ENCODE data around the gene KRT83.

KRT83 gene

GRCh38 chr12:52320784-52321400 is at the start of gene KRT83:
Gene KRT83, minus strand, starts transcription at chr12:52321398. Its CDS starts 63 bp downstream, at chr12:52321335.
- DNase-seq (ENCODE audit: insufficient read length, low spot score): no peak
- FAIRE-seq: no peak

DNA sequence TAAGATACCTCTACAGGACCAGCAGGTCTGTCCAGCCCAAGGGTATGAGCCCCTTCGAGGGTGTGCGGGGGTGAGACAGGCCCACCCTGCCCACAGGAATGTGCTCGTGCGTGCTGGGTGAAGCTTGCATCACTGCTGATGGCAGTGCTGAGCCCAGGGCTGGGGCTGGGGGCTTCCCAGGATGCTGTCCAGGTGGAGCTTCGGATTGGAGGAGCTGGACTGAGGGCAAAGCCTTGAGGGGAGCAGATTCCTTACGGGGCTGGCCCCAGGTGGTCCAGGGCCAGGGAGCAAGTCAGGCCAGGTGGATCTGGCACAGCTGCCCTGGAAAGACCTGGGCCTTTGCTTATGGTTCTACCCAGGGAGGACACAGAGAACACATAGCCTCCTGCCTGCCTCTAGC is 48.6 kb upstream of the KRT83 start:
- no peak for FAIRE-seq

DNA sequence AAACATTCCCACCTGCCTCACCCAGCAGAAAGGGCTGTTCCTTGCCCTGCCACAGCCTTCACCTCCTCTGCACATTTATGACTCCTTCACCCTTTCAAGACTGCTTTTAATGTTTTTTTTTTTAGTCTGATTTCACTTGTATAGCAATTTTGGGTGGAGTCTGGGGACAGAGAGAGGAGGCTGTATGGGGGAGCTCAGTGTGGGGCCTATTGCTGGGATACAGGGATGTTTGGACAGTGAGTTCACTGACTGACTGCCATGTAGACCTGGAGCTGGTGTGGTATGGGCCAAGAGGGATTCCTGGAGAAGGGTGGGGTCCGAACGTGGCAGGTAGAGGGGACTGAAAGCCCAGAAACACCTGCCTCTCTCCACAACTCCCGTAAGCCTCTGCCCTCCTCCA is 48.0 kb upstream of the KRT83 start:
- DNase-seq (ENCODE audit: insufficient read length, low spot score) (no peak), FAIRE-seq (no peak)

More for the DNA sequence above, 48.6 kb upstream of the KRT83 start:
- DNase-seq (ENCODE audit: insufficient read length, low spot score): no peak

DNA sequence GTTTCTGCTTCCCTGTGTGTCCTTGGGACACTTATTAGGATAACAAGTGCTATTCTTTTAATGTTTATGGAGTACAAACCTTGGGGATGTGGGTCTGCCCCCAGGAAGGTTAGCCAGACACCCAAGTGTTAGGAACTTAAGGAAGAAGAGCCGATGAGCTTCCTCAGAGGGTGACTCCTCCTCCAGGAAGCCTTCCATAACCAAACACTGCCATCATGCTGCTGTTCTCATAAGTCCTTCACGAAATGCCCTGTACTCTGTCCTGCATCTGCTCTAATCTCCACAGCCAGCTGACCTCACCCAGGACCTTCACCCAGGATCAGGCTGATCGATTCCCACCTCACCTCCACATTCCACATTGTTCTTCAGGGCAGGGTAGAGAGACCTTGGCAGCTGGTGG is 47.3 kb upstream of the KRT83 start:
- FAIRE-seq (no peak), DNase-seq (ENCODE audit: insufficient read length, low spot score) (no peak)

DNA sequence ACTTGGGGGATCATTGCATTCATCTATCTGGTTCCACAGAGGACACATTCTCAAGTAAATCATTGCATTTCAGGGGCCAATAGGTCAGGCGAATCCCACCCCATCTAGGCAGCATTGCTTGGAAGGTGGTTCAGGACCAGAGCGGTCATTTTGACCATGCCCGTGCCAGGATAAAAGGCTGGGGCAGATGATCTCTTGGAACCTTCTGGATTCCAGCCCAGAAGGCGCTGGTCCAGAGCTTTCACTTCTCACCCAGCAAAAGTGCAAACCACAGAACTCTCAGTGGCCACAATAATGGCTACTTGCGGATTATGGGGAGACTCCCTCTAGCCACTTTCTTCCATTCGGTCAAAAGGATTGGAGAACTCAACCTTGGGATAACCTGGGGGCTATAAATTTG is 46.7 kb upstream of the KRT83 start:
- DNase-seq (ENCODE audit: insufficient read length, low spot score) (no peak), FAIRE-seq (no peak)

GRCh38 chr12:52366738-52367485 is 45.7 kb upstream of the KRT83 start, which contains the start of gene KRT85:
Gene KRT85, minus strand, starts transcription at chr12:52367481. Its CDS starts 76 bp downstream, at chr12:52367405.
- no peak for DNase-seq (ENCODE audit: insufficient read length, low spot score)
- FAIRE-seq: no peak

DNA sequence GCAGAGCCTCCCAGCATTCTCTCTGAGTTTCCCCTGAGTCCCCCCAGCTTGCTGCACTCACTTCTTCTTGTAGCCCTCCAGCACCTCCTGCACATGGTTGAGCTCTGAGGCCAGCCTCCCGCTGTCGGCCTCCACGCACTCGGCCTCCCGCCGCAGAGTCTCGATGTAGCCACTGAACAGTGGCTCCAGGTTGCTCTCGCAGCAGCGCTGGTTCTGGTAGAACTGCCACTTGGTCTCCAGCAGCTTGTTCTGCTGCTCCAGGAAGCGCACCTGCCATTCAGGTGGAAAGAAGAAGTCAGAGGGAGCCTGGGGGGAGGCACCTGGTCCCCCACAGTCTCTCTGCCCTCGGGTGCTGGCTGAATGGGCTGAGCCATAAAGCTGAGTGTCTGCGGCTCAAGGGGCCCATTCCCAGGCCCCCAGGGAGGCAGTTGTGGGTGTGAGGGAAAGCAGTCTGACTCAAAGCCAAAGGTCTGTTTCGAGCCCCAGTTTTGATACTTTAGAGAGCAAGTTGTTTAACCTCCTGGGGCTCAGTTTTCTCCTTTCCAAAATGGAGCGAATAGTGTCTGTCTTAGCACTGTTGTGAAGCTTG is 43.8 kb upstream of the KRT83 start:
- DNase-seq (ENCODE audit: insufficient read length, low spot score) (no peak), FAIRE-seq (no peak)

DNA sequence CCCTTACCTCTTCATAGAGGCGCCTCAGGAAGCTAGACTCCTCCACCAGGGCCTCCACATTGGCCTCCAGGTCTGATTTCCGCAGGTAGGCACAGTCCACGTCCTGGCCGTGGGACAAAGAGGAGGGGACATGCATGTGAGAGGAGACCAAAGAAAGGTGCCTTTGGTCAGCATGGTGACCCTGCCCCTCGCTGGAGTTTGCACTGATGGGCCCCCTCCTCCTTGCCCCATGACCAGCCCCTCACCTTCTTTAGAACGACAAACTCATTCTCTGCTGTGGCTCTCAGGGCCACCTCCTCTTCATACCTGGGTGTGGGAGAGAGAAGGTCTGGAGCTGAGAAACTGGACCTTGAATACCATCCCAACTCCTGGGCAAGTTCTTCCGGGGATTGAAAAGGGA is 42.9 kb upstream of the KRT83 start:
- DNase-seq (ENCODE audit: insufficient read length, low spot score): no peak
- no peak for FAIRE-seq

DNA sequence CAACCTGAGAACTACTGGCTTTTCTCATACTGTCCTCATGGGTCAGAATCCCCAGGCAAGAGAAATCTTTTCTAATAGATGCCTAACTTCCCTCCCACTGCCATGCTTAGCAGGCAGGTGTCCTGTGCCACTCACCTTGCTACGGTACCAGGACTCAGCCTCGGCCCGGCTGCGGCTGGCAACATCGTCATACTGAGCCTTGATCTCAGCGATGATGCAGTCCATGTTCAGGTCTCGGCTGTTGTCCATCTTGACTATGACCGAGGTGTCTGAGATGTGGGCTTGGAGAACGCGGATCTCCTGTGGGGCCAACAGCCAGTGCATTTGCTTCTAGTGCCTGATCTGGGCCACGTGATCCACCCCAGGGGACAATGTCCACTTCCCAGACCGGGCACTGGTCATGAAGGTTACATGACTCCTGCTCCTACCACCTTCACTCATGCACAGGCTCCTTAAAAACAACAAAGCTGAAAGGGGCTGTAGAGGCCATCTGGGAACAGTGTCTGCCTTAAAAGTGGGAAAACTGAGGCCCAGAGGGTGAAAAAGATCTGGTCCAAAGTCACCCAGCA is 42.0 kb upstream of the KRT83 start:
- FAIRE-seq (no peak), DNase-seq (ENCODE audit: insufficient read length, low spot score) (no peak)

- no peak for DNase-seq (ENCODE audit: insufficient read length, low spot score)
- FAIRE-seq: no peak
These were observed 41.0 kb upstream of the KRT83 start for GRCh38 chr12:52362118-52362726.

GRCh38 chr12:52361553-52361952 is 40.4 kb upstream of the KRT83 start:
- FAIRE-seq: no peak
- no peak for DNase-seq (ENCODE audit: insufficient read length, low spot score)

GRCh38 chr12:52360663-52361271 is 39.6 kb upstream of the KRT83 start:
- DNase-seq (ENCODE audit: insufficient read length, low spot score) (no peak), FAIRE-seq (no peak)

DNA sequence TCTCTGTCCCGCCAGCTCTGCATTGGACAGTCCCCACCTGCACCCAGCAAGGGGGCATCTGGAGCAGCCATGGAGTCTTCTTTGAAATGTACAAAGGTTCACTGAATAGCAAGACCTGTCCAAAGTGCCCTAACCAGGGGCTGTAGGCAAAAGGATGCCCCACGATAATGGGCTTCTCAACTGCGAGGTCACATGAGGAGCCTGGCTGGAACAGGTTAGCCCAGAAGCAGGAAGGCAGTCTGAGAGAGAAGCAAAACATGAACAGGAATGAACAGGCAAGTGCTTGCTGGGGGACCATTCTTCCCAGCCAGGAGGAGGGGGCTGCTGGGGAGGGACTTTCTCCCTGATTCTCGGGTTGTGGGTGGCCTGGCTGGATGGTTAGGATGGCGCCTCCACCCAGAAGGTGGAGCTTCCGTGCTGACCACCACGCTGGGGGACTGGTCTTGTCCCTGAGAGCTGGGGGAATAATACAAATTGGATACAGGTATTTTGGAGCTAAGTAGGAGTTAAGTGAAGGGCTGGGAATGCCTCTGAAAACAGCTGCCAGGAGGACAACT is 39.0 kb upstream of the KRT83 start:
- FAIRE-seq: no peak
- DNase-seq (ENCODE audit: insufficient read length, low spot score): no peak

DNA sequence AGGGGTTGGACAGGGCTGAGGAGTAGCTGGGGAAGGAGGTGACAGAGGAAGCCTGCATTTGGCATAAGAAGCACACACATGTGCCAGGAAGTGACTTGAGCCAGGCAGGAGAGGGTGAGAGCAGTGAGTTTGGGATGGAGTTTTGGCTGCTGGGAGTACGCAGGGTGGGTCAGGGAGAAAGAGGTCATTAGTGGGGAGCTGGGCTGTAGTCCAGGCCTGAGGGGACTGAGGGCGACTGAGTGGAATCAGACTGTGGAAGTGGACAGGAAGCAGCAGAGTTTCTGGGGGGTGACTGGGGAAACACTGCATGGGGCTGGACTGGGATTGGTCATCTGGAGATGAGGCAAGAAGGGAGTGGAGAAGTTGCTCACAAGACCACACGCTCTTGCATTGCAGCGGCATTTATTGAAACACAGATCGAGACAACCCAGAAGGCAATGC is 38.4 kb upstream of the KRT83 start:
- FAIRE-seq: no peak

DNA sequence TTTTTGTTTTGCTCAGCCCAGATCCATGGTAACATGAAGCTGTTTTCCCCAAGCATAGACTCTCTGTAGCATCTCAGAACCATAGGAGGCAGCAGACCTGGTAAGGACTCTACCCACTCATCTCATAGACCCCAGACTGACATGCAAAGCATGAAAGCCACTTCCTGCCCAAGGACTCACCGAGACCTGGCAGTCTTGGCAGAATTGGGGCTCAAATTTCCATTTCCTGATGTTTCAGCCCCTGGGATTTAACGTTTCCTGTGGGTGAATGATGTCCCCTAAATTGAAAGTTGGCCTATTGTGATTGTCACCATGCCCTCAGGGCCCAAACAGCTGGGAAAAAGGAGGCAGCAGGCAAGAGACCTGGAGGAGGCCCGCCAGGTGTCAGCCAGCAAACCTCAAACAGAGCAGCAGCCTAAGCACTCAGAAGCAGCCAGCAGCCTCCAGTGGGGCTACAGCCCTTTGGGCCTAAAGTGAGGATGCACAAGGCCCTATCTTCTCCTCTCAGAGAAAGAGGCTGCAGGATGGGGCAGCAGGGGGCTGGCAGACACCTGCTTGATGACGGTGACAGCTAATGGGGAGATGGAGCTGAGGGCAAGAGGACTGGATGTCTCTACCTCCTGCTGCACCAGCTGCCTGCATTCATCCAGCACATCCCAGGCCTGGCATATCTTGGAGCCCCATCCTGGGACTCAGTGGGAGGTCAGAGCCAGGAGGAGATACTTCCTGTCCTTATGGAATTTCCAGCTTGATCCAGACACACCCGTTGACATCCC is 37.6 kb upstream of the KRT83 start:
- DNase-seq (ENCODE audit: insufficient read length, low spot score) (peak; percentile 92), FAIRE-seq (peak; percentile 86)

More for the DNA sequence above, 38.4 kb upstream of the KRT83 start:
- DNase-seq (ENCODE audit: insufficient read length, low spot score): no peak

GRCh38 chr12:52356762-52357580 is 35.8 kb upstream of the KRT83 start:
- FAIRE-seq: no peak

GRCh38 chr12:52356031-52356761 is 35.0 kb upstream of the KRT83 start:
- no peak for FAIRE-seq
- no peak for DNase-seq (ENCODE audit: insufficient read length, low spot score)

More at GRCh38 chr12:52356762-52357580, 35.8 kb upstream of the KRT83 start:
- DNase-seq (ENCODE audit: insufficient read length, low spot score): no peak

DNA sequence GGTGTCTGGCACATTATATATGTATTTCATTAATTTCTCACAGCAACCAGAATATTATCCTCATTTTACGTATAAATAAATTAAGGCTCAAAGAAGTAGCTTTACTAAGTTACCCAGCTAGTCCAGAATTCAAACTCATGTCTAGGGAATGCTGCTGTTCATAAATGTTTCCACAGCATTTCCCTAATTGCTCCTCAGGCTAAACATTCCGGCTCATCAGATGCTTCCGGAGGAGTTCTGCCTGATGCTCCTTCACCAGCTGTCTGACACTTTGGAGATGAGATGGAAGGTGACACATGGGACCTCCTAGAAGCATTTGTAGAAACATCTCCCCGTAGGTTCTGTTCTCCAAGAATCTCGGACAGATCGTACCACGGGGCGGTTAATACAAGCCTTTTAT is 34.0 kb upstream of the KRT83 start:
- no peak for FAIRE-seq
- DNase-seq (ENCODE audit: insufficient read length, low spot score): no peak
